H1 (cell line): ENCODE measurements around the gene MEIOB. TPM values are rescaled to one million over a fixed set of nuclear protein-coding genes. Genes with fewer than 3 reads are reported as not detected.
A peak's percentile ranks its signal among the peaks of the same experiment; 100 is the strongest.

Experiments used
- CTCF ChIA-PET: fragments of 300-600 bp; sonication (Branson Sonifier 250); formaldehyde crosslinking; loops from one replicate; lab custom pipeline; 2021; ENCODE audit not compliant: partially characterized antibody; lab: Charles Lee
- POLR2A ChIA-PET: fragments of 300-600 bp; sonication (Branson Sonifier 250); formaldehyde crosslinking; loops from one replicate; lab custom pipeline; 2021; ENCODE audit warnings: inconsistent platforms; ENCODE audit not compliant: partially characterized antibody; lab: Charles Lee
- DNase-seq, 2 experiments: peaks; one replicate each; pipeline versions ENCODE4 v3.0.0 to v3.0.0-alpha.2; 2010 to 2022; ENCODE audit warnings: low spot score in 2 of 2, low read depth in 1 of 2, mixed read lengths in 1 of 2
- FAIRE-seq: peaks from 2 replicates; lab custom pipeline; 2011; peaks lifted over from hg19 to GRCh38; lab: Jason Lieb, UNC
- H2AFZ ChIP-seq: 2 replicates; pipeline ENCODE4 v1.8.1; 2012; ENCODE audit warnings: low read length, inconsistent platforms
- H2AK5ac ChIP-seq: 2 replicates; pipeline ENCODE4 v1.6.1; 2013; ENCODE audit warnings: low read depth, low read length
- H2BK120ac ChIP-seq: replicated peaks from 2 replicates; pipeline ENCODE3; 2013; ENCODE audit warnings: low read depth, low read length, inconsistent platforms
- H2BK12ac ChIP-seq: 2 replicates; pipeline ENCODE4 v1.6.1; 2013; ENCODE audit warnings: low read depth, low read length
- H2BK15ac ChIP-seq: 2 replicates; pipeline ENCODE4 v1.6.1; 2013; ENCODE audit warnings: low read length
- H2BK20ac ChIP-seq: 2 replicates; pipeline ENCODE4 v1.6.1; 2013; ENCODE audit warnings: low read length
- H2BK5ac ChIP-seq: 2 replicates; pipeline ENCODE4 v1.6.1; 2013; ENCODE audit warnings: low read depth, low read length
- H3K14ac ChIP-seq: 2 replicates; pipeline ENCODE4 v1.6.1; 2013; ENCODE audit warnings: inconsistent platforms; ENCODE audit not compliant: insufficient read length
- H3K18ac ChIP-seq: 2 replicates; pipeline ENCODE4 v1.6.1; 2013; ENCODE audit warnings: low read length; ENCODE audit errors: extremely low read depth
- H3K23ac ChIP-seq: 2 replicates; pipeline ENCODE4 v1.6.1; 2013; ENCODE audit warnings: inconsistent platforms; ENCODE audit not compliant: insufficient read length
- H3K23me2 ChIP-seq: 2 replicates; pipeline ENCODE4 v1.6.1; 2013; ENCODE audit warnings: low read depth, low read length
- H3K27ac ChIP-seq: 2 replicates; pipeline ENCODE4 v1.6.1; 2011; ENCODE audit warnings: low read depth, low read length, inconsistent platforms
- H3K27me3 ChIP-seq, 4 experiments: replicated peaks in 1 of 4; 1 replicate in 1 of 4; 2 replicates in 3 of 4; pipeline versions ENCODE4 v1.6.1 to v1.8.1; 2011 to 2013; ENCODE audit warnings: low read length in 3 of 4, mild to moderate bottlenecking in 3 of 4, inconsistent platforms in 2 of 4, mixed read lengths in 2 of 4, moderate library complexity in 1 of 4; ENCODE audit not compliant: control insufficient read depth in 3 of 4, insufficient read depth in 3 of 4; ENCODE audit errors: extremely low read depth in 1 of 4
- H3K36me3 ChIP-seq, 4 experiments: 2 replicates each; pipeline versions ENCODE4 v1.6.1 to v1.8.1; 2011 to 2013; ENCODE audit warnings: mild to moderate bottlenecking in 4 of 4, low read length in 3 of 4, moderate library complexity in 2 of 4, control low read depth in 1 of 4, inconsistent platforms in 1 of 4; ENCODE audit not compliant: insufficient read depth in 4 of 4, control insufficient read depth in 2 of 4
- H3K4ac ChIP-seq: replicated peaks from 2 replicates; pipeline ENCODE3; 2013; ENCODE audit warnings: low read length, low read depth, mixed read lengths, inconsistent platforms; ENCODE audit not compliant: insufficient read length
- H3K4me1 ChIP-seq, 4 experiments: replicated peaks in 1 of 4; 1 replicate in 1 of 4; 2 replicates in 3 of 4; pipeline versions ENCODE4 v1.6.1 to v1.8.1; 2011 to 2013; ENCODE audit warnings: low read length in 3 of 4, inconsistent platforms in 2 of 4, mixed read lengths in 1 of 4; ENCODE audit not compliant: insufficient read depth in 4 of 4, control insufficient read depth in 3 of 4
- H3K4me2 ChIP-seq, 2 experiments: 2 replicates each; pipeline versions ENCODE4 v1.6.1 to v1.8.1; 2011 to 2013; ENCODE audit warnings: low read depth in 2 of 2, low read length in 2 of 2, control low read depth in 1 of 2, inconsistent platforms in 1 of 2, mild to moderate bottlenecking in 1 of 2; ENCODE audit not compliant: insufficient read depth in 1 of 2
- H3K4me3 ChIP-seq, 4 experiments: fragments of 200-600, 300-600 bp in 1 of 4; sonication (generic), shearing (Covaris generic), sonication (Bioruptor Twin) in 1 of 4; 2 replicates each; pipeline versions ENCODE4 v1.5.1 to v1.8.1; 2011 to 2016; ENCODE audit warnings: low read length in 4 of 4, low read depth in 3 of 4, control low read depth in 2 of 4, inconsistent platforms in 2 of 4, mild to moderate bottlenecking in 2 of 4, mixed read lengths in 1 of 4, moderate library complexity in 1 of 4; ENCODE audit not compliant: insufficient read depth in 2 of 4; ENCODE audit errors: extremely low read depth in 1 of 4
- H3K56ac ChIP-seq: replicated peaks from 2 replicates; pipeline ENCODE3; 2013; ENCODE audit warnings: low read depth, mild to moderate bottlenecking, mixed read lengths, low read length, inconsistent platforms; ENCODE audit not compliant: insufficient read length
- H3K79me1 ChIP-seq: 2 replicates; pipeline ENCODE4 v1.6.1; 2013; ENCODE audit warnings: low read depth, low read length, control low read depth
- H3K79me2 ChIP-seq, 2 experiments: 2 replicates each; pipeline versions ENCODE4 v1.6.1 to v1.8.1; 2012 to 2013; ENCODE audit warnings: low read length in 2 of 2, mild to moderate bottlenecking in 2 of 2, inconsistent platforms in 1 of 2; ENCODE audit not compliant: insufficient read depth in 2 of 2, control insufficient read depth in 1 of 2
- H3K9ac ChIP-seq, 4 experiments: replicated peaks in 1 of 4; 1 replicate in 1 of 4; 2 replicates in 3 of 4; pipeline versions ENCODE4 v1.6.1 to v1.8.1; 2011 to 2013; ENCODE audit warnings: low read depth in 3 of 4, low read length in 3 of 4, control low read depth in 2 of 4, mild to moderate bottlenecking in 2 of 4, moderate library complexity in 2 of 4, inconsistent platforms in 1 of 4; ENCODE audit errors: extremely low read depth in 1 of 4
- H3K9me3 ChIP-seq, 2 experiments: 2 replicates each; pipeline versions ENCODE4 v1.6.1 to v1.8.1; 2012 to 2013; ENCODE audit warnings: mild to moderate bottlenecking in 2 of 2, moderate library complexity in 2 of 2, control low read depth in 1 of 2, inconsistent platforms in 1 of 2, low read depth in 1 of 2, low read length in 1 of 2, mixed read lengths in 1 of 2; ENCODE audit not compliant: insufficient read depth in 2 of 2
- H4K20me1 ChIP-seq, 2 experiments: replicated peaks in 1 of 2; 2 replicates each; pipeline versions ENCODE3 to v1.8.1; 2011 to 2013; ENCODE audit warnings: inconsistent platforms in 2 of 2, low read length in 2 of 2, mild to moderate bottlenecking in 1 of 2; ENCODE audit not compliant: insufficient read depth in 2 of 2, control insufficient read depth in 1 of 2
- H4K5ac ChIP-seq: 2 replicates; pipeline ENCODE4 v1.6.1; 2013; ENCODE audit warnings: low read length, low read depth, mixed read lengths, inconsistent platforms; ENCODE audit not compliant: insufficient read length
- H4K8ac ChIP-seq: 2 replicates; pipeline ENCODE4 v1.8.0; 2013; ENCODE audit warnings: mild to moderate bottlenecking, moderate library complexity, low read length, inconsistent platforms; ENCODE audit not compliant: insufficient read depth; ENCODE audit errors: extremely low read depth
- H4K91ac ChIP-seq: replicated peaks from 2 replicates; pipeline ENCODE3; 2013; ENCODE audit warnings: low read length, mixed read lengths, inconsistent platforms; ENCODE audit not compliant: insufficient read length
- FOSL1 ChIP-seq: IDR thresholded peaks from 2 replicates; pipeline ENCODE4 v1.6.1; 2011; ENCODE audit warnings: mild to moderate bottlenecking, low read depth, low read length, moderate library complexity; ENCODE audit not compliant: insufficient read depth
- GTF2F1 ChIP-seq: IDR thresholded peaks from 2 replicates; pipeline ENCODE4 v1.6.1; 2012; ENCODE audit warnings: low read depth, low read length, improper control_type of control experiment, borderline replicate concordance
- POU5F1 ChIP-seq: IDR thresholded peaks from 2 replicates; pipeline ENCODE4 v1.6.1; 2011; ENCODE audit warnings: low read depth, mild to moderate bottlenecking, low read length, moderate library complexity
- SP1 ChIP-seq: IDR thresholded peaks from 2 replicates; pipeline ENCODE4 v1.6.1; 2011; ENCODE audit warnings: low read depth, low read length
- SP4 ChIP-seq: IDR thresholded peaks from 2 replicates; pipeline ENCODE4 v1.6.1; 2012; ENCODE audit warnings: low read length, inconsistent platforms
- TBP ChIP-seq: IDR thresholded peaks from 2 replicates; pipeline ENCODE4 v1.6.1; 2011; ENCODE audit warnings: low read depth, low read length, improper control_type of control experiment
- WGBS, 2 experiments: shearing (Covaris generic) in 1 of 2; methylation state at CpG; one replicate each; pipeline versions ENCODE4 v1.1.6 to v1.1.7; 2013 to 2015; ENCODE audit warnings: low lambda C conversion rate in 2 of 2, mixed read lengths in 2 of 2, inconsistent platforms in 1 of 2, low coverage in 1 of 2, missing lambda C conversion rate in 1 of 2; ENCODE audit not compliant: insufficient replicate concordance in 2 of 2, insufficient coverage in 1 of 2, insufficient read length in 1 of 2; ENCODE audit errors: extremely low coverage in 1 of 2, missing lambda C conversion rate in 1 of 2; 5-methylcytosine and 5-hydroxymethylcytosine counted together
- polyA plus RNA-seq, 7 experiments: library from polyadenylated mRNA; depleted of rRNA in 3 of 7; stranded (reverse) in 5 of 7; unstranded in 2 of 7; fragments of >200 nt in 5 of 7; fragments of 200-250 nt in 2 of 7; gene quantifications; 1 replicate in 5 of 7; 2 replicates in 1 of 7; 4 replicates in 1 of 7; pipeline versions ENCODE4 v1.2.1 to v1.2.3, GENCODE V29; 2011 to 2013; ENCODE audit warnings: missing spikeins in 2 of 7, mixed read lengths in 2 of 7
- total RNA-seq: library from RNA; stranded (reverse); fragmentation: NEBNext Ultra II Directional; extraction: Animal tissue kit (Norgen Biotek cat#: 25700); gene quantifications from 2 replicates; pipeline ENCODE4 v1.2.1, GENCODE V29; 2021
- TF ChIP-seq, protein P1 (sequence below): IDR thresholded peaks from 2 replicates; pipeline ENCODE4 v1.6.1; 2011; ENCODE audit warnings: low read length, improper control_type of control experiment

MEIOB gene
- total and polyA plus RNA-seq, 2 of the 8 experiments (the other 6 are each of a cell fraction or from before 2014, with no cell fraction given): 0.63 to 1.1 TPM

DNA sequence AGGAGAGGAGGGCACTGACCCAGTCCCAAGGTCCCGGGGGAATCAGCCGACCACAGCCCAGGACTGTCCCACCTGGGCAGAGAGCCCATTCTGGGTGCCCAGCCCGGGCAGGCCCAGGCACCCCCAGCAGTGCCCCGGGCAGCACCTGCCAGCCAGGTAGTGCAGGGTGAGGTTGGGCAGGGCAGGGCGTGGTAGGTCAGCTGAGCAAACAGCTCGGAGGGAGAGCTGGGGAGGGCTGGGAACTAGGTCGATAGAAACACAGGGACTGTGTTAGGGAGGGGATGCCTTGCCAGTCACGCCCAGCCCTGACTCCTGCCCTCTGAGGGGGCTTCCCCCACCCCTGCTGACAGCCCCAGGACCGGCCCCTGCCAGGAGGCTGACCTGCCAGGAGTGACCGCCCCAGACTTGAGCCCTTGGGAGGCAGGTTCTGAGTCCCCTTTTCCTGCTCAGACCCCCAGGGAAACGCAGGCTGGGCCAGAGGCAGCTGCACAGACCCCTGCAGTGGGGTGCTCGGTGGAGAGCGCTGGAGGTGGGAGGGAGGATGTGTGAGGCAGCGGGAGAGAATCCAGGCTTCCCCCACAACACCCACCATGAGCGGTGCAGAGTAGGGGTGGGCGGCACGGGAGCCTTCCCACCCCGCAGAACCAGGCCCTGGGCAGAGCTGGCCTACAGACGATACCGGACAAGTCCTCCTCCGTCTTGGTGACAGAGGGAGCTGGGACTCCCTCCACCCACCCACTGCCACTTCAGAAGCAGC, 41.5 kb upstream of the MEIOB start:
- POLR2A ChIA-PET: interaction anchor here (0.9 to 1.9 kb wide), 4 partner anchors 15 to 86 kb away, joined by 3 to 7 read pairs (median 5); partner anchors contain the start of genes FAHD1, HAGH and RPS2
- Histone ChIP-seq H3K4me2 (no peak overlapping the region), H4K5ac (no peak overlapping the region)

More for the DNA sequence above, 41.5 kb upstream of the MEIOB start:
- H3K9me3 ChIP-seq: no peaks in the 10 kb centered on the region
- H3K56ac ChIP-seq: no peak overlapping the region
- peak overlapping the region; percentile 84; the same call in 1 of the 2 replicates for H2BK12ac ChIP-seq
- H3K18ac ChIP-seq: peak overlapping the region; percentile 7; the same call in 1 of the 2 replicates
- no peak overlapping the region; a peak in 1 of 7 replicates for H3K9ac ChIP-seq
- no peak overlapping the region for H3K14ac ChIP-seq
- no peak for FAIRE-seq
- H3K4me1 ChIP-seq: peaks cover 0 to 33% (median 18%) of the 10 kb centered on the region in 4 experiments; a peak in 6 of 7 replicates
- peaks cover 0 to 9% of the 10 kb centered on the region in 2 experiments for H4K20me1 ChIP-seq
- H3K4ac ChIP-seq: no peak overlapping the region
- H2BK20ac ChIP-seq: peak overlapping the region; percentile 61; the same call in 1 of the 2 replicates
- CTCF ChIA-PET: interaction anchor here (0.6 to 4.0 kb wide), 5 partner anchors 10 to 106 kb away, joined by 3 to 19 read pairs (median 7); no protein-coding TSS in a partner anchor
- H3K27ac ChIP-seq: no peak overlapping the region
- 83% methylated on average over 17 of the region's 21 CpGs; no CpG with 5 or more reads in 1 of the 2 experiments for WGBS, 2 experiments
- H3K79me1 ChIP-seq: no peaks in the 10 kb centered on the region
- no peak overlapping the region for H2AK5ac ChIP-seq
- H3K27me3 ChIP-seq: peaks cover 16 to 41% (median 35%) of the 10 kb centered on the region in 4 experiments
- H3K4me3 ChIP-seq: no peak overlapping the region
- no peak for DNase-seq
- peaks cover 3% of the 10 kb centered on the region; the same call in 1 of the 2 replicates for H3K23me2 ChIP-seq
- H2AFZ ChIP-seq: no peak overlapping the region
- H4K8ac ChIP-seq: no peak overlapping the region
- TF ChIP-seq SP4: no peak
- no peak for TF ChIP-seq SP1
- no peak for TF ChIP-seq FOSL1
- TF ChIP-seq, protein P1, sequence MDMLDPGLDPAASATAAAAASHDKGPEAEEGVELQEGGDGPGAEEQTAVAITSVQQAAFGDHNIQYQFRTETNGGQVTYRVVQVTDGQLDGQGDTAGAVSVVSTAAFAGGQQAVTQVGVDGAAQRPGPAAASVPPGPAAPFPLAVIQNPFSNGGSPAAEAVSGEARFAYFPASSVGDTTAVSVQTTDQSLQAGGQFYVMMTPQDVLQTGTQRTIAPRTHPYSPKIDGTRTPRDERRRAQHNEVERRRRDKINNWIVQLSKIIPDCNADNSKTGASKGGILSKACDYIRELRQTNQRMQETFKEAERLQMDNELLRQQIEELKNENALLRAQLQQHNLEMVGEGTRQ: no peak
- TF ChIP-seq GTF2F1: no peak
- no peak for TF ChIP-seq POU5F1
- no peak for TF ChIP-seq TBP
- H3K79me2 ChIP-seq: no peaks in the 10 kb centered on the region
- no peak overlapping the region for H3K23ac ChIP-seq
- H2BK15ac ChIP-seq: no peak overlapping the region
- H2BK120ac ChIP-seq: no peak overlapping the region
- 0 out of 2 replicates have a peak overlapping the region, but pooled peaks have one; percentile 66 for H2BK5ac ChIP-seq
- peaks cover 0 to 7% (median 0%) of the 10 kb centered on the region in 4 experiments; a peak in 1 of 8 replicates for H3K36me3 ChIP-seq
- no peak overlapping the region for H4K91ac ChIP-seq
